Measurements from ENCODE around the gene ADH1A.

DNA sequence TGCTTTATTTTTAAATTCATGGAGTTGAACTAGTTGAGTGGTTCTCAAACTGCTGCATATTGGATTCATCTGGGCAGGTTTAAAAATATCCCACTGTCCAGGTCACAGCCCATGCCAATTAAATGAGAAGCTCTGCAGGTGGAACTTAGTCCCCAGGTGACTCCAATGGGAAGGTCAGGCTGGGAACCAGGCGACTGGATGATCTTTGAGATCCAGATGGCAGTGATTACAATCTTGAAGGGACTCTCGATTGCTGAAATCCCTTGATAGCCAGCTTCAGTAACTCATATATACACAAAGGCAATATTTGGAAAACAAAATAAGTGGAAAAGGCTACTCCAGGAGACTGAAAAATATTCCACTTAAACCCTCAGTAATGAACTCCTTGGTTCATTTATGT lies 8.1 kb downstream of the ADH1A start:
- TF ChIP-seq, protein P1, sequence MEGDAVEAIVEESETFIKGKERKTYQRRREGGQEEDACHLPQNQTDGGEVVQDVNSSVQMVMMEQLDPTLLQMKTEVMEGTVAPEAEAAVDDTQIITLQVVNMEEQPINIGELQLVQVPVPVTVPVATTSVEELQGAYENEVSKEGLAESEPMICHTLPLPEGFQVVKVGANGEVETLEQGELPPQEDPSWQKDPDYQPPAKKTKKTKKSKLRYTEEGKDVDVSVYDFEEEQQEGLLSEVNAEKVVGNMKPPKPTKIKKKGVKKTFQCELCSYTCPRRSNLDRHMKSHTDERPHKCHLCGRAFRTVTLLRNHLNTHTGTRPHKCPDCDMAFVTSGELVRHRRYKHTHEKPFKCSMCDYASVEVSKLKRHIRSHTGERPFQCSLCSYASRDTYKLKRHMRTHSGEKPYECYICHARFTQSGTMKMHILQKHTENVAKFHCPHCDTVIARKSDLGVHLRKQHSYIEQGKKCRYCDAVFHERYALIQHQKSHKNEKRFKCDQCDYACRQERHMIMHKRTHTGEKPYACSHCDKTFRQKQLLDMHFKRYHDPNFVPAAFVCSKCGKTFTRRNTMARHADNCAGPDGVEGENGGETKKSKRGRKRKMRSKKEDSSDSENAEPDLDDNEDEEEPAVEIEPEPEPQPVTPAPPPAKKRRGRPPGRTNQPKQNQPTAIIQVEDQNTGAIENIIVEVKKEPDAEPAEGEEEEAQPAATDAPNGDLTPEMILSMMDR (conservative IDR thresholded peaks at IDR 0.05; ENCODE audit: low read depth, low read length): no peak
- TF ChIP-seq EZH2 (IDR thresholded peaks at IDR 0.05; ENCODE audit: low read length, unreplicated experiment) (no peak), EZH2phosphoT487 (IDR thresholded peaks at IDR 0.05; ENCODE audit: borderline replicate concordance, low read length) (no peak)

Measured in PC-3 (cell line).